DMS153 (cell line): ENCODE measurements around the gene MAFG.
"Not testable (repeated sequence)": the region's sequence is repeated elsewhere in the genome, so short reads cannot be mapped to it uniquely, and the experiment has no call there.

Experiments used
- DNase-seq: peaks from one replicate; lab custom pipeline; 2025; lab: John Stamatoyannopoulos, UW

The MAFG gene

GRCh38 chr17:81923302-81924260, 4.0 kb downstream of the MAFG start:
- DNase-seq, result no peak

DNA sequence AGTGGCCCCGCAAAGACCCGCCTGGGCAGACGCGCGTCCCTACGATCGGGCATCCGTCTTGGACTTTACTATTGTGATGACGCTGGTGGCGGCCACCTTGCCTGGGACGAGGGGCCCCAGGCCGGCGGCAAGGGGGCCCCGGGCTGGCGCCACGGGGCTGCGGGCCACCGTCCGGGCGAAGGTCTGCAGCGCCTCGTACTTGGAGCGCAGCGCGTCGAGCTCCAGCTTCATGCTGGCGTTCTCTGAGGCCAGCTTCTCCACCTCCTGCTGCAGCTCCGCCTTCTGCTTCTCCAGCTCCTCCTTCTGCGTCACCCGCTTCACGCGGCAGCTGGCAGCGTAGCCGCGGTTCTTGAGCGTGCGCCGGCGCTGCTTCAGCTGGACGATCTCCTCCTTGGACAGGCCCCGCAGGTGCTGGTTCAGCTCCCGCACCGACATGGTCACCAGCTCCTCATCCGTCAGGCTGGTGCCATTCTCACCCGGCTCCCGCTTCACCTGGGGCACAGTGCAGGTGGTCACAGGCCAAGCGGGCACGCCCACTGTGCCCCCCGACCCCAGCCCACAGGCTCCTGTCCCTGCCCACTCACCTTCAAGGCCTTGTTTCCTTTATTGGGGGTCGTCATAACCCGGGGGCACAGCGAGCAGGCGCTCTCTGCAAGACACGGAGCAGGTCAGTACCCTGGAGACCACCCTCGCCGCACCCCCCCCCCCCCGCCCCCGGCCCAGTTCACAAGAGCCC, 4.8 kb downstream of the MAFG start:
- DNase-seq, result no peak

DNA sequence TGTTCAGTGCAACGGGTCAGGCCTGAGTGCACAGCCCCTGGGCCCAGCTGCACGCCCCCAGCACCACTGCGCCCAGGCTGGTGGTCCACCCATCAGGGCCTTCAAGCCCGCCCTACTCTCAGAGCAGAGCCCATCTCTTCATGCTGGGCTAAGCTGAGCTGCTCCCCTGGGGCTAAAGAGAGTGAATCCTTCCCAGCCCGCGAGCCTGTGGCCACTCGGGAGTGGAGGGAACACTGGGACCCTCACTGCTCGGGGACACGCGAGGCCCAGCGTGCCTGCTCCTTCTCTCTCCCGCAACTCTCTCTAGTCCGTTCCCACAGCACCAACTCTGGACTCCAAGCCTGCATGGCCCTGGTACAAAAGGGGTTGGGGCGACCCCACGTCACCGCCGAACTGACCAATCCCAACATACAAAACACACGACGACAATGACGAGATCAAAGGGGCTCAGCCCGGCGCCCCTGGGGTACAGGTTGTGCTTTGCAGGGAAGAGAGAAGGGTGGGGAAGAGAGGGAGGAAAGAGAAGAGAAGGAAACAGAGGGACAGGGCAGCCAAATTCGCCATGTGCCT, 5.5 kb downstream of the MAFG start:
- DNase-seq, result no peak

DNA sequence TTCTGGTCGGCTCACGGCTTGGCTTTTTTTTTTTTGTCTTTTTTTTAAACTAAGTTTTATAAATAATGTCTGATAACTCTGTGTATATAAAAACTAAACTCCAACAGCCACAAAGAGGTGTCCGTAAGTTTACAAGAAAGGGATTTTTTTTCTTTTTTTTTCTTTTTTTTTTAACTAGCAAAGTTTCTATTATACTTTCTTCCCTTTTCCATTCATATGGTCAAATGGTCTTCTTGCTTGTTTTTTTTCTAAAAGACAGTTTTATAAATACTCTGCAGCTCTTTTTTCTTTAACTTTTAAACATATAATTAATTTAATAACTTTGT, 6.0 kb downstream of the MAFG start:
- no peak for DNase-seq

GRCh38 chr17:81920612-81921536, 6.7 kb downstream of the MAFG start:
- DNase-seq, result no peak

DNA sequence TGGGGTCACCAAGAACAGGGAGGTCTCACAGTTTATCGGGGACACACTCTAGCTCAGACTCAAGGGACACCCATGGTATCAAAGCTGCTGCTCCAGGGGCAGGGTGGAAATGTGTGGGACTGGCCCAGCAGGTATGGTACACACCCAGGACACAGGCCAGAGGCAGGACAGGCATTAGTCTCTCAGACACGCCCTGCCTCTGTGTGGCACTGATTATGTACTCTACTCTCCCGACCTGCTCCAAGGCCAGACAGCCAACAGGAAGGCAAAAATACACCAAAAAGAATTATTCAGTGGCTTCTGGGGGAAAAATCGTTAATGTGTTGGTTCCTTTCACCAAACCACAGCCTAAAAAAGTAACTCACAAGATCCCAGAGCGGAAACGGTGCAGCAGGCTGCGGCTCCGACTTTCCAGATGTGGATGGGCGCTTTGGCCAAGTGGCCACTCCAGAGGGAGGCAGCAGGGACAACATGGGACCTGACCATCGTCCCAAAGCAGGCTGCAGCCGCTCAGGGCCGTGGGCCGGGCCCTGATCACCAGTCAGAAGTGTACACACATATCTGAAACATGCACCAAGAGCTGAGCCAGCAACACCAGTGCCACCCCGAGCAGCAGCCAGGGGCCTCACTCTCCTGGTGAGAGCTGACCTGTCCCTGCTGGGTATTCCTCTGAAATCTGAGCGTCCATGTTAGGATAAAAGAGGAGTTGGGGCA, 8.5 kb downstream of the MAFG start:
- no peak for DNase-seq

GRCh38 chr17:81918333-81918669, 9.2 kb downstream of the MAFG start:
- DNase-seq, result not testable (repeated sequence)

DNA sequence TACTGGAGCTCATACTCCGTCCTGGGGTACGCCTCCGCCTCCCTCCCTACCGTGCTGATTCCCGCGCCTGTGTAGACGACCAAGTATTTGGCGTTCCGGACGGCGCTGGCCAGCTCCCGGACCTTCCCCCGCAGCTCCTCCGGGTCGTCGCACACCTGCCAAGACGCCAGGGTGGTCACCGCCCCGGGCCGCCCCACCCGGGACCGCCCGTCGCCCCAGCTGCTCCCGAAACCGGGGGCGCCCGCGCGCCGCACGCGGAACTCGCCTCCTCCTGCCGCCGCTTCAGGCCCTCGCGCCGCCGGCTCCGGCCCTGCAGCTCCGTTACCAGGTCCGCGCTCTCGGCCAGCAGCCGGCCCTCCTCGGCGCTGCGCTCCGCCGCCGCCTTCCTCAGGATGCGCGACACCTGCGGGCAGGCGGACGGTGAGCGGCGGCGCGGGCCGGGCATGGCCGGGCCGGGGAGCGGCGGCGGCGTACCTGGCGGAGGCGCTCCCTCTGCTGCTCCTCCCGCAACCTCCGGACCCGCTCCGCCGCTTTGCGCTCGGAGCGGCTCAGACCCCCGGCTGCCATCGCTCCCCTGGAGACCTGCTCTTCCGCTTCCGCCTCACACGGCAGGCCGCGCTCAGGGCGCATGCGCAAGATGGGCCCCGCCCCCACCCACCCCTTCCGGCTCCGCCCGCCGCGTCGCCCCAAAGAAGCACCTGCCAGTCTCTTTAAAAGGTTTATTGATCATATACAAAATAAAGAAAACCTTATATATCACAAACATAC, 9.8 kb downstream of the MAFG start, which contains the start of gene SIRT7:
SIRT7 (minus strand) TSS at position 612 of the 768 bp plus-strand sequence; CDS start at position 567, 45 bp downstream.
- DNase-seq, result peak; percentile 55

- DNase-seq, result no peak
Measured at GRCh38 chr17:81916234-81917001, 11.1 kb downstream of the MAFG start.

DNA sequence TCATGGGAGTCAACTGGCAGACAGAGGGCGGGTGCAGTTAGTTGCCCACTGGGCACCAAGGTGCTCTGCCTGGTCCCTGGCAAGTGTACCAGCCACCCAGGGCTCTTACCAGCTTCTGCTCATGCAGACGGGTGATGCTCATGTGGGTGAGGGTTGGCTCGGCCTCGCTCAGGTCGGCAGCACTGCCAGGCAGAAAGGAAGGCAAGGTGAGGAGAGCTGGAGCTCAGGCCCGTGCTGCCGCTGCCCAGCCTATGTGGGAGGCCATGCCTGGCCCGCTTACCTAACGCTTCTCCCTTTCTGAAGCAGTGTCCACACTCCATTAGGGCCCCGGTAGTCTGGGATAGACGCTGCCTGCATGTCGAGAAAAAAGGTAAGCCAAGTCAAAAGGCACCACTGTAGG, 12.2 kb downstream of the MAFG start:
- DNase-seq, result no peak

DNA sequence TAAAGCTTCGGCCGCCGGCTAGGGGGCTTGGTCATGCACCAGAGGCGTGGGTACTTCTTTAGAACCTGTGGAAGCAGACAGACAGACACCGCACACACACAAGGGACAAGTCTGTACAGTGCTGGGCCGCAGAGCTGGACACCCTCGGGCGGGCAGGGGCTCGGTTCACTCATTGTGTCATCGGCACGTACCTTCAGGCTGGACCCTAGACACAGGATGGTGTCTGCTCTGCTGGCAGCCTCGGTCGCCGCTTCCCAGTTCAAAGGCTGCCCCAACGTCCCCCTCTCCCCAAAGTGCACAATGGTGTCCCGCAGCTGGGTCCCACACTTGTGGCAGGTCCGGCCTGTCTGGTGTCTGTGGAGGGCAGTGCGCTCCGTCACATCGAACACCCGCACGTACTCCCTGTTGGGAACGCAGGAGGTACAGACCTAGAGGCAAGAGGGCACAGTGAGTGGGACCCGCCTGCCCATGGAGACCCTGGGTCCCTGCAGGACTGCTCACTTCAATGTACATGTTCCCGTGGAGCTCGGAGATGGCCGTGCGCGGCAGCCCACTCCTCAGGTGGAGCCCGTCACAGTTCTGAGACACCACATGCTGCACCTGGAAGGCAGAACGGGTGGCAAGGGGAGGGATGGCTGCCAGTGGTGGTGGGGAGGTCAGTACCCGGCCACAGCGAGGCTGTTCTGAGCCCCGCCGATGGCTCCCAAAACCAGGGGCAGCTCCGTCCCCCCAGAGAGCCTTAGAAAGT, 13.3 kb downstream of the MAFG start:
- no peak for DNase-seq

DNA sequence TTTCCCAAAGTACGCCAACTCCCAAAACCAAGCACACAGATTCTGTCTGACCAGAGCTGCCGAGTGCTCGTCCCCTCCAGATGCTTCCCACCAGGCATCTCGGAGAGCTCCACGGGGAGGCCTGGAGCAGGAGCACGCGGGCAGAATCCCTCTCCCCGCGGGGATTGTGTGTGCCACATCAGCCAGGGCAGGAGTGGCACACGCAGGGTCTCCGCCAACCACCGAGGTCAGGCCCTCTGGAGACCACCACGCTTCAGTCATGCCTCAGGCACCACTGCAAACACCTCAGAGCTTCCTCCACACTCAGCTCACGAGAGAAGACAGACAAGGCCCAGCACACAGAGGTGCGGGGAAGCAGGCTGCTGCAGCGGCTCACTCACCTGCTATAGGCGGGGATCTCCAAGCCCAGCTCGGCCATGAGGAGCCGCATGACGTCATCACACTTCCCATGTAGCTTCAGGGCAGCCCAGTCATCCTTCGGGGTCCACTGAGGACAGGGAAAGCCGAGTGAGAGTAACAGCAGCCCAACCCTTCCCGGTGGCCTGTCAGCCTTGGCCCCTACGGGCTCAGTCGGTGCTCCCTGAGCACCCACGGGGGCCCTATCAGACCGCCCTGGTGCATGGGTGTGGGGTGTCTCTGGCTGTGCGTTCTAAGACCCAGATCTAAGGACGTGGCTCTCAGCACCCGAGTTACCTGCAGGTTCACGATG, 14.0 kb downstream of the MAFG start:
- no peak for DNase-seq

DNA sequence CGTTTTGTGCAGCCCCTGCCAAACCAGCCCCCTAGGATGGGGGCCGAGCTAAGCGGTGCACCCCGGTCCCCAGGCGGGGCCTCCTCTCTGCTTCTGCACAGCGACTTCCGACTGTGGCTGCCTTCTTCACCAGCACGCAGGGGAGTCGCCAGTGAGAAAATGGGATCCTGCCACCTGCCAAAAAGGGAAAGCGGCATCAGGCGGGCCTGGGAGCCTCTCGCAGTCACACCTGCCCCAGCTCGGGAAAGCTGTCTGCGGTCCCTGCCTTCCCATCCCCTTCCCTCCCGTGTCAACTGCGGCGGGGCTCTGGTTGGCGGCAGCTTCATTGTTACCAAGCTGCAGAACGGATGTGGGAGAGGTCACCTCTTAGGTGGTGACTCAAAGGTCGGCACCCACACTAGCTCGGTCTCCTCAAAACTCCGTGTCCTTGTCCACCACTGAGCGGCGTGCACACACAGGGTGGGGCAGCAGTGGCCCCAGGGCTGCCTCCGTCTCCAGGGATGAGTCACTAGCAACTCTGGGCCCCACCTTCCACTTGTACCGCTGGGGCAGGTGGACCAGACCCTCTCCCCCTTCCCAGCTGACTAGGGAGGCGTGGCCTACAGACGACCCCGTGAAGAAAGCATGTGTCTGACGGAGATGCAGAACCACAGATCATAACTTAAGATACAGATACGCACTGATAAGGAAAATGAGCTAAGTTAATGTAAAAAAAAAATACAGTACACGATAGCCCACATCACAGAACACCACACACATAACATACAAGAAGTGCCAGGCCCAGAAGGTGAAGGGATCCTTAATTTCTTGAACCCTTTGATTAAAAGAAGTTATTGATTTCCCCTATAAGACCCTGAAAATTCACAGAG, 14.9 kb downstream of the MAFG start:
- DNase-seq, result no peak

DNA sequence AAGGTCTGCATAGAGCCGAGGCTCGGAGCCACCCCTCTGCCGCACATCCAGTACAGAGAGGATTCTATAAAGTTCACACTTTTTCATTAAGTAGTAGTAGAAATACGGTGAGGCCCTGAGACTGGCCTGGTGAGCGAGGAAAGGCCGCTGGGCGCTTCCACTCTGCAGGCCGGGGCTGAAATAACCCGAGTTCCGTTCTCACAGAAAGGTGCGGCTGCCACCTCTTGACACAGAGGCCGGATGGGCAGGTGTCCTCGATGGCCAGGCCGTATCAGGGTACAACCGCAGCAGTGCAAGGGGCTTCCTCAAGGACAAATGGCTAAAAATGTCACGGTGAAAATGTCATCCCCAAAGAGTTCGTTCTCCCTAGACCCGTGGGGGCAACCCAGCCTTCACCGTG, 15.6 kb downstream of the MAFG start:
- no peak for DNase-seq

GRCh38 chr17:81911277-81911961, 16.1 kb downstream of the MAFG start, which contains the start of gene PCYT2:
Gene PCYT2, minus strand, starts transcription at chr17:81911399. Its CDS starts 44 bp downstream, at chr17:81911355.
- DNase-seq, result peak; percentile 76

- no peak for DNase-seq
Measured at GRCh38 chr17:81910840-81911276, 16.7 kb downstream of the MAFG start.
